Glutamatergic neuron (in vitro differentiated cells): Measurements from ENCODE around the gene BPIFB6. TPM values are rescaled to one million over a fixed set of nuclear protein-coding genes. Genes with fewer than 3 reads are reported as not detected.

Source experiments
- DNase-seq: peaks from one replicate; pipeline ENCODE4 v3.0.0; 2022
- H3K27ac Mint-ChIP-seq: one replicate; pipeline ENCODE4 v1.8.0; 2020; ENCODE audit warnings: mild to moderate bottlenecking, mixed read lengths, inconsistent platforms; ENCODE audit not compliant: unreplicated experiment
- H3K27me3 Mint-ChIP-seq: one replicate; pipeline ENCODE4 v1.8.0; 2020; ENCODE audit warnings: mild to moderate bottlenecking, moderate library complexity, mixed read lengths, inconsistent platforms; ENCODE audit not compliant: unreplicated experiment
- H3K36me3 Mint-ChIP-seq: one replicate; pipeline ENCODE4 v1.8.0; 2020; ENCODE audit warnings: mild to moderate bottlenecking, mixed read lengths, inconsistent platforms; ENCODE audit not compliant: unreplicated experiment
- H3K4me1 Mint-ChIP-seq: one replicate; pipeline ENCODE4 v1.8.0; 2020; ENCODE audit warnings: mild to moderate bottlenecking, low read depth, mixed read lengths, inconsistent platforms; ENCODE audit not compliant: unreplicated experiment
- H3K4me3 Mint-ChIP-seq: one replicate; pipeline ENCODE4 v1.8.0; 2020; ENCODE audit warnings: mild to moderate bottlenecking, mixed read lengths, inconsistent platforms; ENCODE audit not compliant: unreplicated experiment
- H3K9me3 Mint-ChIP-seq: one replicate; pipeline ENCODE4 v1.8.0; 2020; ENCODE audit warnings: mild to moderate bottlenecking, moderate library complexity, mixed read lengths, inconsistent platforms; ENCODE audit not compliant: unreplicated experiment
- CTCF ChIP-seq: fragments of 200-600 bp; sonication (generic); IDR thresholded peaks from one replicate; pipeline ENCODE4 v1.5.0; 2021; ENCODE audit not compliant: partially characterized antibody, unreplicated experiment
- total RNA-seq: library from RNA; stranded (reverse); fragmentation: NEBNext Ultra II Directional; extraction: Animal tissue kit (Norgen Biotek cat#: 25700); gene quantifications from one replicate; pipeline ENCODE4 v1.2.1, GENCODE V29; 2021; ENCODE audit not compliant: unreplicated experiment

Gene BPIFB6
- total RNA-seq, 1 donor from 2014 or later: not detected

DNA sequence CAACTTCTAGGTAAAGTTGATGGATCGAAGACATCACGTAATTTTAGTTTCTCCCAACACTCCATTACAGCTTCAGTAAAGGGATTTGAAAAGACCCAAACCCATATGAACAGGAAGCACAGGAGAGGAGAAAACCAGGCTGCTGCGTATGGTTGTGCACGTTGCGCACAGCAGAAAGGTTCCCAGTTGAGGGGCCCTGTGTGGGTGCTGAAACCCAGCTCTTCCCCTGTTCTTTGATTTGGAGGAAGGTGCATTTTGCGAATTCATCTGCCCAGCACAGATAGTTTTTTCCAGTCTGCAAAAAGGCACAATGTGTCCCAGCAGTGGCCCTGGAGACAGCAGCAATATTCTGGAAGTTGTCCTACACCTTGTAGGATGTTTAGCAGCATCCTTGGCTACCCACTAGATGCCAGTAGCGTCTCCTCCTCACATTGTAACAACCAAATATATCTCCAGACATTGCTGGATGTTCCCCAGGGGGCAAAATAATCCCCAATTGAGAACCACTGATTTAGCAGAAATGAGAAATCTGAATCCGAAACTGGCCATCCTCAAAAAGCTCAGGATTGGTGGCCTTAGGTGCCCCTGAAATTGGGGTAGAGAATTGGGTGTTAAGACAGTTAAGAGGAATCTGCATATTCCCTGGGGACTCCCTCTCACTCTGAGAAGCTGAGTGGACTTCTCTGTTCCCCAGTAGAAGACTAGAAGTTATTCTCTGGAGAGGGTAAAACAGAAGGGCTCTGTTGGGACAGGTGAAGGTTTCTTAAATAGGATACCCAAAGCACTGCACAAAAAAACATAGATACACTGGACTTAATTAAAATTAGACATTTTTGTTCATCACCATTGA lies 39.4 kb upstream of the BPIFB6 start:
- Mint-ChIP-seq H3K27me3 (no peaks in the 10 kb centered on the region), H3K4me3 (no peak overlapping the region)

DNA sequence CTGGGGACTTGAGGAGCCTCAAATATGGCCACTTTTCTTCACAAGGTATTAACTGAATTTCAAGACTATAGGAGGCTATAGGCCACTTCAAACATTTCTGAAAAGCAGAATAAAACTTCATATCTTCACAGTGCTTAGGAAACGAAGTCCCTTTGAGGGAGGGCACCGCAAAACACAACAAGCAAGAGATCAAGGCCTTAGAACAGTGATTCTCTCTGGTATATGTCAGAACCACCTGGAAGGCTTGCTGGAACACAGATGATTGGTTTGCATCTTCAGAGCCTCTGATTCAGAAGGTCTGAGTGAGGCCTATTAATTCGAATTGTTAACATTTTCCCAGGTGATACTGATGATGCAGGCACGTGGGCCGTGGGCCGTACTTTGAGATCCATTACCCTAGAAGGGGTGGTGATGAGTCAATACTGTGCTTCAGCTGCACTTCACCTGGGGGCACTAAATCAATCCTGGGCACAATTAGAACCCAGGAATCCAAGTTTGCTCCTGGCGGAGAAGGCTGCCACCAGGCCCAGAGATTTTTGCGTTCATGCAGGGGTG lies 37.9 kb upstream of the BPIFB6 start:
- H3K27ac Mint-ChIP-seq: no peak overlapping the region
- DNase-seq: no peak
- no peaks in the 10 kb centered on the region for H3K9me3 Mint-ChIP-seq
- no peaks in the 10 kb centered on the region for H3K27me3 Mint-ChIP-seq
- H3K4me3 Mint-ChIP-seq: no peak overlapping the region
- H3K36me3 Mint-ChIP-seq: peaks cover 5% of the 10 kb centered on the region
- peaks cover 2% of the 10 kb centered on the region for H3K4me1 Mint-ChIP-seq
- TF ChIP-seq CTCF: no peak

More for the DNA sequence above, 39.4 kb upstream of the BPIFB6 start:
- peaks cover 2% of the 10 kb centered on the region for H3K4me1 Mint-ChIP-seq
- no peak for DNase-seq
- no peaks in the 10 kb centered on the region for H3K9me3 Mint-ChIP-seq
- TF ChIP-seq CTCF: no peak
- H3K36me3 Mint-ChIP-seq: peaks cover 5% of the 10 kb centered on the region
- no peak overlapping the region for H3K27ac Mint-ChIP-seq

DNA sequence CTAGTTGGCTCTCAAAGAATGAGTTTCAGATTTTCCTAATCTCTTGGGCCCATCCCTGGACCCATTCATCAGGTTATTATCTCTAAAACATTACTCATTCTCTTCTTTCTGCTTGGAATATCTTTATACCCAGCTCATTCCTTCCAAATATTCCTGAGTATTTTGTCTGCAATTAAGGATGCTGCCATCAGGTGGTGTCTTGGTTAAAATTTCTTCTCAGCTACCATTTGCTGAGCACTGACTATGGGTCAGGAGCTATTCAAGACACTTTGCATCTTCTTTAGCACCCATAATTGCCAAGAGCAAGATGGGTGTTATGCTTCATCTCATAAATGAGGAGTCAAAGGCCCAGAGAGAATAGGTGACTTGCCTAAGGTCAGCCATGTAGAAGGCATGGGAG lies 35.6 kb upstream of the BPIFB6 start:
- Mint-ChIP-seq H3K4me1 (peaks cover 2% of the 10 kb centered on the region), H3K4me3 (no peak overlapping the region), H3K9me3 (no peaks in the 10 kb centered on the region), H3K36me3 (peaks cover 5% of the 10 kb centered on the region), H3K27me3 (no peaks in the 10 kb centered on the region), H3K27ac (no peak overlapping the region)
- DNase-seq: no peak
- no peak for TF ChIP-seq CTCF

DNA sequence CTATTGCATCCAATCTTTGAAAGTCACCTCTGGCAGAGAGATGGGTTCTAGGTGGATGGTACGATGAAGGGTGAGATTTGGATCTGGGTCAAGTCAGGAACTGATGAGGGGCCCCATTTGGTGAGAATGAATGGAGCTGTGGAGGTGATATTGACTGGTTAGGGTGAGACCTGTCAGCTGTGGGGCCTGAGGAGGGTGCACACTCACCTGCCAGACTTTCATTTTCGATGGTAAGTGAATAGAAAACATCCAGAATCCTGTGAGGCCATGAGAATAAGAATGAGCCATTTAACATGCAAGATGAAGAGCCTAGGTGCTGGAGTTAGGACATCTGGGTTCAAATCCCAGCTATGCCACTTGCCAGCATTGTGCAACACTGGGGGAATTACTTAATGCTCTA lies 34.0 kb upstream of the BPIFB6 start:
- no peaks in the 10 kb centered on the region for H3K4me1 Mint-ChIP-seq
- no peak for TF ChIP-seq CTCF
- no peak overlapping the region for H3K4me3 Mint-ChIP-seq
- peaks cover 5% of the 10 kb centered on the region for H3K36me3 Mint-ChIP-seq
- no peaks in the 10 kb centered on the region for H3K9me3 Mint-ChIP-seq
- no peak overlapping the region for H3K27ac Mint-ChIP-seq
- H3K27me3 Mint-ChIP-seq: peaks cover 1% of the 10 kb centered on the region
- DNase-seq: no peak
